Tibial artery (tissue), 4 donors: ENCODE data around the gene FAM209A.
"Not testable (repeated sequence)": the region's sequence is repeated elsewhere in the genome, so short reads cannot be mapped to it uniquely, and the experiment has no call there.

Experiments used
- DNase-seq, 2 donors: peaks; one replicate each; pipeline ENCODE4 v3.0.0-alpha.2; 2019
- H3K27ac ChIP-seq, 2 donors: fragments of 200-600 bp; sonication (generic) in 1 of 2; 1 replicate in 1 of 2; 2 replicates in 1 of 2; pipeline ENCODE4 v1.5.1; 2018 to 2019; ENCODE audit warnings: mild to moderate bottlenecking in 1 of 2
- H3K27me3 ChIP-seq, 2 donors: fragments of 200-600 bp; sonication (generic) in 1 of 2; one replicate each; pipeline versions ENCODE4 v1.5.1 to v1.6.0; 2016 to 2019
- H3K36me3 ChIP-seq, 3 donors: fragments of 200-600 bp; sonication (generic) in 2 of 3; one replicate each; pipeline ENCODE4 v1.5.1; 2016 to 2019; ENCODE audit warnings: mild to moderate bottlenecking in 2 of 3
- H3K4me1 ChIP-seq, 4 donors: fragments of 200-600 bp; sonication (generic) in 2 of 4; 1 replicate in 3 of 4; 2 replicates in 1 of 4; pipeline ENCODE4 v1.5.1; 2016 to 2019
- H3K4me3 ChIP-seq, 2 donors: fragments of 200-600 bp; sonication (generic) in 1 of 2; 1 replicate in 1 of 2; 2 replicates in 1 of 2; pipeline ENCODE4 v1.5.1; 2018 to 2019; ENCODE audit warnings: mild to moderate bottlenecking in 2 of 2
- H3K9me3 ChIP-seq, 3 donors: fragments of 200-600 bp; sonication (generic) in 1 of 3; one replicate each; pipeline ENCODE4 v1.5.1; 2016 to 2019
- intact Hi-C: fragments of 100-400 bp; cut with DNase I; formaldehyde crosslinking; loops from one replicate; pipeline ENCODE4 v1.15.0; 2023; ENCODE audit warnings: low total_unique reads
- TF ChIP-seq, protein P1 (sequence below), 2 experiments: fragments of 200-600 bp in 1 of 2; fragments of 450-650 bp in 1 of 2; IDR thresholded peaks; one replicate each; pipeline ENCODE4 v1.5.1; 2017 to 2019; ENCODE audit warnings: antibody characterized with exemption in 2 of 2, mild to moderate bottlenecking in 1 of 2, moderate library complexity in 1 of 2

FAM209A gene, protein sequence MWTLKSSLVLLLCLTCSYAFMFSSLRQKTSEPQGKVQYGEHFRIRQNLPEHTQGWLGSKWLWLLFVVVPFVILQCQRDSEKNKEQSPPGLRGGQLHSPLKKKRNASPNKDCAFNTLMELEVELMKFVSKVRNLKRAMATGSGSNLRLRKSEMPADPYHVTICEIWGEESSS

GRCh38 chr20:56524444-56524843, at the start of gene FAM209A:
FAM209A (plus strand) TSS chr20:56524744; CDS start chr20:56524809, 65 bp downstream.
- H3K27me3 ChIP-seq, H3K27ac ChIP-seq, intact Hi-C loops, H3K4me3 ChIP-seq, H3K4me1 ChIP-seq, DNase-seq: not testable (repeated sequence)
- Histone ChIP-seq H3K36me3 (peaks cover 18 to 21% (median 21%) of the 10 kb centered on the region in 3 donors), H3K9me3 (peaks cover 0 to 22% (median 18%) of the 10 kb centered on the region in 3 donors)

DNA sequence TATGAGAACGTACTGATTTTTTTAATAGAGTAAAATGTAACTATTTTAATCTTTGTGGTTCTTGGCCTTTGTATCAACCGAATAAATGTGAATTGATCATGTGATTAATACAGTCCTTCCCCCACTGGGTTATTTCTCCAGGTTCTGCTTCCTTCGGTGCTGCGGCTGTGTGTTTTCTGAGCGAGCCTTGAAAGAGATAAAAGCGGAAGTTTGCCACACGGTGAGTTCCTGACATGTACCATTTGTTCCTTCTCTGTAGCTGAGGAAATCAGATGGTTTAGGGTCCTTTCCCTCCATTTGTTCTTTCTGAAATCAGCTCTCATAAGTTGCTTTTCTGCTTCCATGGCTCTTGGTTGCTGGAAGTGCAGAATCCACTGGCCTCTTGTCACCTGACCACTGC, 40.6 kb upstream of the FAM209A start:
- H3K27me3 ChIP-seq: no peaks in the 10 kb centered on the region
- DNase-seq: no peak
- peaks cover 0 to 3% (median 0%) of the 10 kb centered on the region in 4 donors for H3K4me1 ChIP-seq
- H3K27ac ChIP-seq: no peak overlapping the region
- no peaks in the 10 kb centered on the region for H3K9me3 ChIP-seq
- no peak overlapping the region for H3K4me3 ChIP-seq
- intact Hi-C loops: no loop called here
- TF ChIP-seq, protein P1, sequence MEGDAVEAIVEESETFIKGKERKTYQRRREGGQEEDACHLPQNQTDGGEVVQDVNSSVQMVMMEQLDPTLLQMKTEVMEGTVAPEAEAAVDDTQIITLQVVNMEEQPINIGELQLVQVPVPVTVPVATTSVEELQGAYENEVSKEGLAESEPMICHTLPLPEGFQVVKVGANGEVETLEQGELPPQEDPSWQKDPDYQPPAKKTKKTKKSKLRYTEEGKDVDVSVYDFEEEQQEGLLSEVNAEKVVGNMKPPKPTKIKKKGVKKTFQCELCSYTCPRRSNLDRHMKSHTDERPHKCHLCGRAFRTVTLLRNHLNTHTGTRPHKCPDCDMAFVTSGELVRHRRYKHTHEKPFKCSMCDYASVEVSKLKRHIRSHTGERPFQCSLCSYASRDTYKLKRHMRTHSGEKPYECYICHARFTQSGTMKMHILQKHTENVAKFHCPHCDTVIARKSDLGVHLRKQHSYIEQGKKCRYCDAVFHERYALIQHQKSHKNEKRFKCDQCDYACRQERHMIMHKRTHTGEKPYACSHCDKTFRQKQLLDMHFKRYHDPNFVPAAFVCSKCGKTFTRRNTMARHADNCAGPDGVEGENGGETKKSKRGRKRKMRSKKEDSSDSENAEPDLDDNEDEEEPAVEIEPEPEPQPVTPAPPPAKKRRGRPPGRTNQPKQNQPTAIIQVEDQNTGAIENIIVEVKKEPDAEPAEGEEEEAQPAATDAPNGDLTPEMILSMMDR (IDR thresholded peaks at IDR 0.05): no peak
- peaks cover 49 to 98% (median 66%) of the 10 kb centered on the region in 3 donors for H3K36me3 ChIP-seq

GRCh38 chr20:56487216-56487615, 37.3 kb upstream of the FAM209A start:
- DNase-seq: no peak
- intact Hi-C loops: no loop called here
- peaks cover 21 to 93% (median 50%) of the 10 kb centered on the region in 3 donors for H3K36me3 ChIP-seq

DNA sequence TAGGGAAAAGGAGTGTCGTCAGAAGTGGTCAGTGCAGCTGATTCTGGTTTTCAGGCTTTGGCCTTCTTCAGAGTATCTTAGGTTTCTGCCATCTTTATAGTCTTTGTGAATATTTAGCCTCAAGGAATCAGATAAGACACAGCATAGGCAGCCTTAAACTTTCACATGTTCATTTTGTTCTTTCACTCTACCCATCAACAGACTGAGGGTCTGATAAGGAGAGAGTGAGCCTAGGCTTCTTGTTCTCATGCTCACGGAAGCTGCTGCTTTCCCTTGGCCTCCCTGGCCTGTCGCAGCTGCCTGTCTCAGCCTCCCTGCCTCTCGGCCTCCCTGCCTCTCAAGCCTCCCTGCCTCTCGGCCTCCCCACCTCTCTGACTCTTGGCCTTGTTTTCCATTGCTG, 36.0 kb upstream of the FAM209A start:
- no peaks in the 10 kb centered on the region for H3K9me3 ChIP-seq
- no peak overlapping the region for H3K27ac ChIP-seq
- peaks cover 21 to 94% (median 44%) of the 10 kb centered on the region in 3 donors for H3K36me3 ChIP-seq

More at GRCh38 chr20:56487216-56487615, 37.3 kb upstream of the FAM209A start:
- TF ChIP-seq, protein P1 (IDR thresholded peaks at IDR 0.05): no peak
- Histone ChIP-seq H3K9me3 (no peaks in the 10 kb centered on the region), H3K4me3 (no peak overlapping the region), H3K4me1 (peaks cover 0 to 3% (median 0%) of the 10 kb centered on the region in 4 donors), H3K27ac (no peak overlapping the region), H3K27me3 (no peaks in the 10 kb centered on the region)

DNA sequence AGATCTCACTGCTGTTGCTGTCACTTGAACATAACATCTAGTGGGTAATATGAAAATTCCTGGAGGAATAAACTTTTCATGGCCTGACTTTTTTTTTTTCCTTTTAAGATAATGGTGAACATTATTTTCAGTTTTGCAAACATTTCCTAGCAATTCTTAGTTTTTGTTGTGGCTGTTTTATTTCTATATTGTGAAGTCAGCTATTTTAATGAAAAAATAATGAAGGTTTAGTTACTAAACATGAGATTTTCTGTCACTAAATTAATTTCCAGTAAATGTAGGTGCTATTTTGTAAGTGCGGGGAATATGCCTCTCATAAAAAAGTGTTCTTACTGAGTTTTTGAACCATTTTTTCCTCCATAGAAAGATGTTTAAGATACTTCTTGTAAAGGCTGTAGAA, 23.4 kb upstream of the FAM209A start:
- intact Hi-C loops: no loop called here

More for the DNA sequence above, 36.0 kb upstream of the FAM209A start:
- H3K27me3 ChIP-seq: no peaks in the 10 kb centered on the region
- intact Hi-C loops: no loop called here
- H3K4me3 ChIP-seq: no peak overlapping the region
- no peak for DNase-seq
- TF ChIP-seq, protein P1 (IDR thresholded peaks at IDR 0.05): no peak
- peaks cover 0 to 3% (median 0%) of the 10 kb centered on the region in 4 donors for H3K4me1 ChIP-seq

GRCh38 chr20:56503916-56504315, 20.6 kb upstream of the FAM209A start:
- DNase-seq: no peak
- Histone ChIP-seq H3K27me3 (no peaks in the 10 kb centered on the region), H3K27ac (no peak overlapping the region), H3K4me1 (no peaks in the 10 kb centered on the region), H3K36me3 (peaks cover 0 to 22% (median 15%) of the 10 kb centered on the region in 3 donors), H3K4me3 (no peak overlapping the region), H3K9me3 (no peaks in the 10 kb centered on the region)
- TF ChIP-seq, protein P1 (IDR thresholded peaks at IDR 0.05): no peak
- intact Hi-C loops: no loop called here

More for the DNA sequence above, 23.4 kb upstream of the FAM209A start:
- H3K4me1 ChIP-seq: no peaks in the 10 kb centered on the region
- H3K27me3 ChIP-seq: no peaks in the 10 kb centered on the region
- H3K36me3 ChIP-seq: peaks cover 0 to 29% (median 28%) of the 10 kb centered on the region in 3 donors
- no peak for DNase-seq
- H3K27ac ChIP-seq: no peak overlapping the region
- H3K4me3 ChIP-seq: no peak overlapping the region
- H3K9me3 ChIP-seq: no peaks in the 10 kb centered on the region
- TF ChIP-seq, protein P1 (IDR thresholded peaks at IDR 0.05): no peak
